Activated CD8-positive, alpha-beta memory T cell treated with anti-CD3 and anti-CD28 coated beads, Interleukin-2, amount 50 U/mL, for 48 hours (primary cell): ENCODE measurements around the gene GDF2.
A peak's percentile ranks its signal among the peaks of the same experiment; 100 is the strongest.

Experiments used
- DNase-seq: peaks from one replicate; pipeline ENCODE4 v3.0.0-alpha.2; 2020

Gene GDF2

DNA sequence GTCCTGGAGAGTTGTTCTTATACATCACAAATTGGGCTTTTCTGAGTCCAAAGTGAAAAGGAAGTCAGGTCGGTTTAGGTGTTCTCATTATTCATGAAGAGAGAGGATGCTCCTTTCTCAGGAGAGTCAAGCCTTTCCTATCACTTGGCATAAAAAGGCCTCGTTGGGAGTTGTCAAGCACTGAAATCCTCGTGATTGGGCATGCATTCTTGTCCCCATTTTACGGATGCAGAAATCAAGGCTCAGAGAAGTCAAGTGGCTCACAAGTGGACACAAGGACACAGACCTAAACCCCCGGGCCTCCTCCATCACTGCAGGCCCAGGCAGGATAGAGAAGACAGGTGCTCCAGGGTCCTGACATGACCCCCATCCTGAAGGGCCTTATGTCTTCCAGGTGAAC lies 34.5 kb downstream of the GDF2 start:
- DNase-seq: no peak

GRCh38 chr10:47357131-47357582 lies 34.9 kb downstream of the GDF2 start:
- no peak for DNase-seq

DNA sequence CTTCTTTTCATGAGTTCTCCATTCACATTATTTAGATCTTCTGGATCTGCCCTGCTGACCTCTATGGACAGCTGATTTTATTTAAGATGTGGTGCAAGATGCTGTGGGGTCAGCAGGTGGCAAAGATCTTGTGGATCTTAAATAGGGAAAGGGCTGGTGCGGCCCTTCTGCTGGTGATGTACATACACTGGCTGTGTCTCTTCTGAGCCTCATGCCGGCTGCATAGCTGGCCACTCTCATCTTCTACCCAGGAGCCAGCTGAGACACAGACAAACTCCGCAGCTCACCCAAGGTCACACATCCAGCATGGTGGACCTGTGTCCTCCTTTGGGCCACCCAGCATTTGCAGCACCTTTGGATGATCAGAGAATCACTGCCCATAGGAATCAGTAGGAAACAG lies 35.7 kb downstream of the GDF2 start:
- no peak for DNase-seq

DNA sequence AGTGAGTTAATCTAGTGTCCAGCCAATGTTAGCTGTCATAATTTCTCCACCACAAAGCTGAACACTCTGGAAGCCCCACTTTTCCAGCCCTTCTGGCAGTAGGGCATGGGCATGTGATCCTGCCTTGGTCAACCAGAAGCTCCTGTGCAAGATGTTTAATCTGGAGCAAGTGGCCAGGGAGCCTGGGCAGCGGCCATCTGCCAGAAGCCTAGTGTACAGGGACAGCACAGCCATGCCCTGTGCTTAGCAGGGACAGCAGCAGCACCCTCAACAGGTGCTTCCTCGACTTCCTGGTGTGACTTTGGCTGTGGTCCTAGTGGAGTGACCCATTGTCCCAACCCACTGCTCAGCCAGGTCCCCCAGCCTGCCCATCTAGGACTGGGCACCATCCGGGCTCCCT lies 36.2 kb downstream of the GDF2 start:
- no peak for DNase-seq

DNA sequence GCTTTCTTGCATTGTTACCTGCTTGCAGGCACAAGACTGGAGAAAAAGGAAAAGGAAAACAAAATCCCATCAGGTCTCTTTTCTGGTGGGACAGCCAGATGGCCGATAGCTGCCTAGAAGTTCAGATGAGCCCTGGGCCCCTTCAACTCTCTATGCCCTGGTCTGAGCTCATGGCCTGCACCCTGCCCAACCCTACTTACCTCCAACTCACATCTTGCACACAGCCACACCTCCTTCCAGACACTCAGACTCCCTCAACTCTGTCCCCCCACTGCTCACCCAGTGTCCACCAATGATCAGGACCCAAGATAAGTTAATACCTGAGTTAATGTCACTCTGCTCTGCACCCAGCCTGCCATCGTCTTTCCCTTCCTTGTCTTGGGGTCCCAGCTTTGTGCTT lies 36.8 kb downstream of the GDF2 start:
- no peak for DNase-seq

DNA sequence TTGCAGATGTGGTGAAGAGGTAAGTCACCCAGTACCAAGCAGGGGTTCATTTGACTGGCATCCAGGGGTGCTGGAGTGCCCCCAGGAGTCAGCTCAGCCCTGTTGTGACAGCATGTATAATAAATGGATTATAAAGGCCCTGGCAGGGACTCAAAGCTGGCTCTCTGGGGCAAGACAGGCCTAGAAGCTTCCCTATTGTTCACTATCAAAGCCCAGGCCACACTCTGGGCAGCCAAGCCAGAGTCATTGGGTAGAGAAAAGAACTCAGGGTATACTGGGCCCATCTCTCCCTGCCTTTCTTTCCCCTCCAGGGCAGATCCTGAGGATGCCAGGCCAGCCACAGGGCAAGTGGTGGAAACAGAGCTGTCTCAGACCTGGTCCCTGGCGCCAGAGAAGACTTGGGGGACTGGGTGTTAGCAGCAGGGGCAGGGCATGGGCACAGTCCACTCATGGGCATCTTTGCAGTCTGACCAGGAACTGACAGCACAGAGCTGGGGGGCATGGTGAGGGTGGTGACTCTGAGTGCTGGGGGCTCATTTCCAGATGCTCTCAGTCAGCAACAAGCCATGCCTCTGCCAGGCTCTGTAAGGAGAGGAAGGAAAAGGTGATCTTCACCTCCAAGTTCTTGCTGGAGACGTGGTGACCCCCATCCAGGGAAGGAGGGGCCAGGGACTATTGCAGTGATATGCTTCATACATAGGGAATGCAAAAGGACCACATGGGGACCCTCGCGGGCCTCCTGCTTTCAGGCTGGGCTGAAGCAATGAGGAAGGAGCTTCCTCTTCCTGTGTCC lies 37.6 kb downstream of the GDF2 start:
- DNase-seq: no peak

GRCh38 chr10:47360419-47361040 lies 38.3 kb downstream of the GDF2 start:
- no peak for DNase-seq

DNA sequence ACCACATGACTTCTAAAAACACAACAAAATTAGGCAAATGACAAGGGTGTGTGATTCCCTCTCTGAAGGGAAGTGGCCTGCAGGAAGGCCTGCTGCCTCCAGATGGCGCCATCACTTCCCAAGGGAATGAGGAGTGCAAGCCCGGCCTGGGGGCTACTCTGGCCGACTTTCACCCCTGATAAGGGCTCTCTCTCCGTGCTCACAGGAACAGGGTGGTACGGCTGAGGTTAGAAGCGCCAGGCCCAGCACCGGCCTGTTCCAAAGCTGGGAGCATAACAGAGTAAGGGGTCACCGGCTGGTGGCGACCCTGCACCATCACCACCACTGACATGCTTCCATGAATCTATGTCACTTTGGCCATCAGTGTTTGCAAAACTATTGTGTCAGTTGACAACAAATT lies 39.0 kb downstream of the GDF2 start:
- peak; percentile 75 for DNase-seq

GRCh38 chr10:47362199-47362598 lies 39.9 kb downstream of the GDF2 start:
- DNase-seq: no peak

- no peak for DNase-seq
Observed at GRCh38 chr10:47363781-47364180, 41.5 kb downstream of the GDF2 start.

DNA sequence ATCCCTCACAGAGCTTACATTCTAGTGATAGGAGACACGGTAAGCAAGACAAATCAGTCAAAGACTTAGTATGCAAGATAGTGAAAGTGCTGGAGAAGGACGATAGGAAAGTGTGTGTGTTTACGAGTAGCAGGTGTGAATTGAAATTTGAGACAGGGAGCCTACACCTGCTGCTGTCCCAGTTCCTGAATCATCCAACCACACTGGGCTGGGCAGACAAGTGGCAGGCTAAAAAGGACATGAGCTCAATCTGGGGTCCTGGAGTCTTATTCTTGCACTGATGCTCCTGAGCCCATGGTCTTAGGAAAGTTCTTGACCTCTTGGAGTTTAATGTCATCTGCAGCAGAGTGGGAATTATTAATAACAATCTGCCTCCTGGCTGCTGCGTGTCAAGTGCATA lies 42.1 kb downstream of the GDF2 start:
- DNase-seq: no peak

DNA sequence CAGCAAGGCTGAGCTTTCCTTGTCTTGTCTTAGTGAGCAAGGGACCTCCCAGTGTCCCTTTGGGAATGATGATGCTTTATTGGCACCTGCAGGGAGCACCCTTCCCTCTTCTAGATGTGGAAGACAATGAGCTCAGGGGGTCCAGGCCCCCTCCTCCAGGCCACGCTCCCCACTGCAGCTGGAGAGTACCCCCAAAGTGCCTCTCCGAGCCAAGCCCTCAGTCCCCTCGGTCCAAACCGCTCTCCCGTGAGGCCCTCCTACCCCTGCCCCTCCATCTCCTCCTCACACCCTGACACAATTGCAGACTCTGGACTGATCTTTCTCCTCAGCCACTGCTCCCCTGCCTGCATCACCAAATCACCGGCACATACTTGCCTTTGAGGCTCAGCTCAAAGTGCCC lies 42.7 kb downstream of the GDF2 start:
- no peak for DNase-seq

GRCh38 chr10:47365431-47366180 lies 43.4 kb downstream of the GDF2 start:
- no peak for DNase-seq

GRCh38 chr10:47366181-47366631 lies 44.0 kb downstream of the GDF2 start:
- no peak for DNase-seq

DNA sequence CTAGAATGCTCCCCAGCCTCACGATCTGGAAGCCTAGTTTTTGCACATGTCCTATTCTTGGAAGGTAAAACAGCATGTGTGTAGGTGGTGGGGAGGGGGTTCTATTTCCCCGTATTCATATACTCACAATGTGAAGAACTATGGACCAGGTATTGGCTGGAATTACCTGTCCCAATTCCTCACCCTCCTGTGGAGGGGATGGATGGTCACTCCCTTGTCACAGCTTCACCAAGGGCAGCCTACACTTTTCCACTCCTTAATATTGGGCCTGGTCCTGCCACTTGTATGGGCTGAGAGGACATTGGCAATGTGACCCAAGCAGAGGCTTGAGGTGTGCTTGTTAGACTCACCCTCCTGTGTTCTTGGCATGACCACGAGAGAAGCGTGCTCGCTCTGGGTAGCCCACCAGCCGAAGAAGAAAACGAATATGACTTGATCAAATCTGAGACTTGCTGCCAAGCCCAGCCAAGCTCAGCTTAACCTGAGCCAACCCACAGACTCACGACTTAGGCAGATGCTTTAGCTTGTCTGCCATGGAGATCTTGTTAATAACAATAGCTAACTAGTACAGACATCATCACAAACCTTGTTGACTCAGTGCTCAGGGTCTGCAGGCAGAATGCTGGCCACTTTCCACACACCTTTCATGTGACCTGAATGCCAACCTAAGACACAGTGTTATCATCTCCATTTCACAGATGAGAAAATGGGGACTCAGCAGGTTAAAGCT lies 44.6 kb downstream of the GDF2 start:
- peak; percentile 18 for DNase-seq

GRCh38 chr10:47367646-47368045 lies 45.4 kb downstream of the GDF2 start:
- DNase-seq: no peak

GRCh38 chr10:47368431-47369180 lies 46.4 kb downstream of the GDF2 start:
- DNase-seq: peak; percentile 36

GRCh38 chr10:47369251-47369894 lies 47.1 kb downstream of the GDF2 start:
- peak; percentile 15 for DNase-seq

DNA sequence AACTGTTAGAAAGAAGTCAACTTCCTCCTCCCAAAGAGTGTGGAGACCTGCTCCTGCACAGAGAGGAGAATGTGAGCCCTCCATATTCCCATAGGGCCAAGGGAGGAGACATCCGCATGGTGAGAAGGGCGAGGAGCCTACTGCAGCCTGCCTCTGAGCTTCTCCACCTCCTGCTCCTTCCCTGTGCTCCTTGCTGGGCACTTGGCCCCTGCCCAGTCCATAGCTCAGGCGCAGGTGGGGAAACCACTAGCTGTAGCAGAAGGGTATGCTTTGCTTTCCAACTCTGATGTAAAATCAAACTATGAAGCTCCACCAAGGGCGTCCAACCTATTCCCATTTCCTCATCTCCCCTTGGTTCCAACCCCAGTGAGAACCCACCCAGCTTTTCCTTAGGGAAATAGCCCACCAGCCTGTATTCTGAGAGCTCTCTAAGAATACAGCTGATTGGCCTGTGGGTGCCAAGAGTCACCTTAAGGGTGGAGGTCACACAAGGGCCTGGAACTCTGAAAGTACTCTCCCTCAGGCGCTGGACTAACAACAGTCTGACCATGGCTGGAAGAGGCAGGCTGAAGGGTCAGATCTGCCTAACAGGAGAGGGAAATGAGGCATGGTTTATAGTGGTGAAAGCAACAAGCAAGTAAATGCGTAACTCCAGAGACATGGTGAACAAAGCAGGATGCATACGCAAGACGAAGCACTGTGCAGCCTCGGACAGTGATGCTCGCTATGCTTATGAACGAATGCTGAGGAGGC lies 47.9 kb downstream of the GDF2 start:
- DNase-seq: peak; percentile 22

DNA sequence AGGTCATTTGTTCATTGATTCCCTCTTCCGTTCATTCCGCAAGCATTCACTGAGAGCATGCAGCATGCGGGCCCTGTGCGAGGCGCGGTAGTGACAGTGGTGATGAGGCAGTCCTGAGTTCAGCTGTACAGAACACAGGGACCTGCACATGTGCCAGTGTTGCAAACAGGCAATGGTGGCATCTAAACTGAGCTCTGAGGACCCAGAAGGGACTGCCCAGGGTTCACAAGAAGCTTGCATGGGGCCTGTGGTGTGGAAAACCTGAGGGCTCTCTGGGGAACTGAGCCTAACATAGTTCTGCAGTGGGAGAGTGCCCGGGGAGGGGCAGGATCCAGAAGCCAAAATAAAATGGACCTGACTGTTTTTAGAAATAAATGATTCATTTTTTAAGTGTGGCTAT lies 48.6 kb downstream of the GDF2 start:
- peak; percentile 37 for DNase-seq
